ENCODE measurements around the gene R3HDM4.
A peak's percentile ranks its signal among the peaks of the same experiment; 100 is the strongest.

DNA sequence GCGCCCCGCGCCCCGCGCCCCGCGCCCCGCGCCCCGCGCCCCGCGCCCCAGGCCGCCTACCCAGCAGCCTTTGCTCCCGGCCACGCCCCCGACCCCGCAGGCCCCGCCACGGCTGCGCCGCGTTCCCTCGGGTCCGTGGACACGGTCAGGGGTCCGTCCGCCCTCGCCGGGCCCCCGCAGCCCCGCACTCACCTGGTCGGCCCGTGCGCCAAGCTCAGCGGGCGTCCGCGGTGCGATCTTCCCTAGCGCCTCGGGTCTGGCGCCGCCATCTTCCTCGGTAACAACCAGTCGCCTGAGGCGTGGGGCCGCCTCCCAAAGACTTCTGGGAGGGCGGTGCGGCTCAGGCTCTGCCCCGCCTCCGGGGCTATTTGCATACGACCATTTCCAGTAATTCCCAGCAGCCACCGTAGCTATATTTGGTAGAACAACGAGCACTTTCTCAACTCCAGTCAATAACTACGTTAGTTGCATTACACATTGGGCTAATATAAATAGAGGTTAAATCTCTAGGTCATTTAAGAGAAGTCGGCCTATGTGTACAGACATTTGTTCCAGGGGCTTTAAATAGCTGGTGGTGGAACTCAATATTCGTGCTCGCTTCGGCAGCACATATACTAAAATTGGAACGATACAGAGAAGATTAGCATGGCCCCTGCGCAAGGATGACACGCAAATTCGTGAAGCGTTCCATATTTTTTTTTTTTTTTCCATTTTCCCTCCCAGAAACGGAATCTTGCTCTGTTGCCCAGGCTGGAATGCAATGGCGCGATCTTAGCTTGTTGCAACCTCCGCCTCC is 19.9 kb downstream of the R3HDM4 start, which contains the start of the genes MED16 and RNU6-9:
- TF ChIP-seq POLR2A (IDR thresholded peaks at IDR 0.05) = peak; percentile 61 to 69
- TF ChIP-seq, protein P1, sequence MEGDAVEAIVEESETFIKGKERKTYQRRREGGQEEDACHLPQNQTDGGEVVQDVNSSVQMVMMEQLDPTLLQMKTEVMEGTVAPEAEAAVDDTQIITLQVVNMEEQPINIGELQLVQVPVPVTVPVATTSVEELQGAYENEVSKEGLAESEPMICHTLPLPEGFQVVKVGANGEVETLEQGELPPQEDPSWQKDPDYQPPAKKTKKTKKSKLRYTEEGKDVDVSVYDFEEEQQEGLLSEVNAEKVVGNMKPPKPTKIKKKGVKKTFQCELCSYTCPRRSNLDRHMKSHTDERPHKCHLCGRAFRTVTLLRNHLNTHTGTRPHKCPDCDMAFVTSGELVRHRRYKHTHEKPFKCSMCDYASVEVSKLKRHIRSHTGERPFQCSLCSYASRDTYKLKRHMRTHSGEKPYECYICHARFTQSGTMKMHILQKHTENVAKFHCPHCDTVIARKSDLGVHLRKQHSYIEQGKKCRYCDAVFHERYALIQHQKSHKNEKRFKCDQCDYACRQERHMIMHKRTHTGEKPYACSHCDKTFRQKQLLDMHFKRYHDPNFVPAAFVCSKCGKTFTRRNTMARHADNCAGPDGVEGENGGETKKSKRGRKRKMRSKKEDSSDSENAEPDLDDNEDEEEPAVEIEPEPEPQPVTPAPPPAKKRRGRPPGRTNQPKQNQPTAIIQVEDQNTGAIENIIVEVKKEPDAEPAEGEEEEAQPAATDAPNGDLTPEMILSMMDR (IDR thresholded peaks at IDR 0.05 in 4 of 5, conservative IDR thresholded peaks at IDR 0.05 in 1 of 5) = peak in 1 of 5 experiments; percentile 6

Measured in gastrocnemius medialis (tissue), 4 donors.